H1 (cell line): Measurements from ENCODE around the gene CPNE5. TPM values are rescaled to one million over a fixed set of nuclear protein-coding genes. Genes with fewer than 3 reads are reported as not detected.
A peak's percentile ranks its signal among the peaks of the same experiment; 100 is the strongest.

Source experiments
- CTCF ChIA-PET: fragments of 300-600 bp; sonication (Branson Sonifier 250); formaldehyde crosslinking; loops from one replicate; lab custom pipeline; 2021; ENCODE audit not compliant: partially characterized antibody; lab: Charles Lee
- POLR2A ChIA-PET: fragments of 300-600 bp; sonication (Branson Sonifier 250); formaldehyde crosslinking; loops from one replicate; lab custom pipeline; 2021; ENCODE audit warnings: inconsistent platforms; ENCODE audit not compliant: partially characterized antibody; lab: Charles Lee
- DNase-seq, 2 experiments: peaks; one replicate each; pipeline versions ENCODE4 v3.0.0 to v3.0.0-alpha.2; 2010 to 2022; ENCODE audit warnings: low spot score in 2 of 2, low read depth in 1 of 2, mixed read lengths in 1 of 2
- FAIRE-seq: peaks from 2 replicates; lab custom pipeline; 2011; peaks lifted over from hg19 to GRCh38; lab: Jason Lieb, UNC
- H2AFZ ChIP-seq: 2 replicates; pipeline ENCODE4 v1.8.1; 2012; ENCODE audit warnings: low read length, inconsistent platforms
- H2AK5ac ChIP-seq: 2 replicates; pipeline ENCODE4 v1.6.1; 2013; ENCODE audit warnings: low read depth, low read length
- H2BK120ac ChIP-seq: replicated peaks from 2 replicates; pipeline ENCODE3; 2013; ENCODE audit warnings: low read depth, low read length, inconsistent platforms
- H2BK12ac ChIP-seq: 2 replicates; pipeline ENCODE4 v1.6.1; 2013; ENCODE audit warnings: low read depth, low read length
- H2BK15ac ChIP-seq: 2 replicates; pipeline ENCODE4 v1.6.1; 2013; ENCODE audit warnings: low read length
- H2BK20ac ChIP-seq: 2 replicates; pipeline ENCODE4 v1.6.1; 2013; ENCODE audit warnings: low read length
- H2BK5ac ChIP-seq: 2 replicates; pipeline ENCODE4 v1.6.1; 2013; ENCODE audit warnings: low read depth, low read length
- H3K14ac ChIP-seq: 2 replicates; pipeline ENCODE4 v1.6.1; 2013; ENCODE audit warnings: inconsistent platforms; ENCODE audit not compliant: insufficient read length
- H3K18ac ChIP-seq: 2 replicates; pipeline ENCODE4 v1.6.1; 2013; ENCODE audit warnings: low read length; ENCODE audit errors: extremely low read depth
- H3K23ac ChIP-seq: 2 replicates; pipeline ENCODE4 v1.6.1; 2013; ENCODE audit warnings: inconsistent platforms; ENCODE audit not compliant: insufficient read length
- H3K23me2 ChIP-seq: 2 replicates; pipeline ENCODE4 v1.6.1; 2013; ENCODE audit warnings: low read depth, low read length
- H3K27ac ChIP-seq: 2 replicates; pipeline ENCODE4 v1.6.1; 2011; ENCODE audit warnings: low read depth, low read length, inconsistent platforms
- H3K27me3 ChIP-seq, 4 experiments: replicated peaks in 1 of 4; 1 replicate in 1 of 4; 2 replicates in 3 of 4; pipeline versions ENCODE4 v1.6.1 to v1.8.1; 2011 to 2013; ENCODE audit warnings: low read length in 3 of 4, mild to moderate bottlenecking in 3 of 4, inconsistent platforms in 2 of 4, mixed read lengths in 2 of 4, moderate library complexity in 1 of 4; ENCODE audit not compliant: control insufficient read depth in 3 of 4, insufficient read depth in 3 of 4; ENCODE audit errors: extremely low read depth in 1 of 4
- H3K36me3 ChIP-seq, 4 experiments: 2 replicates each; pipeline versions ENCODE4 v1.6.1 to v1.8.1; 2011 to 2013; ENCODE audit warnings: mild to moderate bottlenecking in 4 of 4, low read length in 3 of 4, moderate library complexity in 2 of 4, control low read depth in 1 of 4, inconsistent platforms in 1 of 4; ENCODE audit not compliant: insufficient read depth in 4 of 4, control insufficient read depth in 2 of 4
- H3K4ac ChIP-seq: replicated peaks from 2 replicates; pipeline ENCODE3; 2013; ENCODE audit warnings: low read length, low read depth, mixed read lengths, inconsistent platforms; ENCODE audit not compliant: insufficient read length
- H3K4me1 ChIP-seq, 4 experiments: replicated peaks in 1 of 4; 1 replicate in 1 of 4; 2 replicates in 3 of 4; pipeline versions ENCODE4 v1.6.1 to v1.8.1; 2011 to 2013; ENCODE audit warnings: low read length in 3 of 4, inconsistent platforms in 2 of 4, mixed read lengths in 1 of 4; ENCODE audit not compliant: insufficient read depth in 4 of 4, control insufficient read depth in 3 of 4
- H3K4me2 ChIP-seq, 2 experiments: 2 replicates each; pipeline versions ENCODE4 v1.6.1 to v1.8.1; 2011 to 2013; ENCODE audit warnings: low read depth in 2 of 2, low read length in 2 of 2, control low read depth in 1 of 2, inconsistent platforms in 1 of 2, mild to moderate bottlenecking in 1 of 2; ENCODE audit not compliant: insufficient read depth in 1 of 2
- H3K4me3 ChIP-seq, 4 experiments: fragments of 200-600, 300-600 bp in 1 of 4; sonication (generic), shearing (Covaris generic), sonication (Bioruptor Twin) in 1 of 4; 2 replicates each; pipeline versions ENCODE4 v1.5.1 to v1.8.1; 2011 to 2016; ENCODE audit warnings: low read length in 4 of 4, low read depth in 3 of 4, control low read depth in 2 of 4, inconsistent platforms in 2 of 4, mild to moderate bottlenecking in 2 of 4, mixed read lengths in 1 of 4, moderate library complexity in 1 of 4; ENCODE audit not compliant: insufficient read depth in 2 of 4; ENCODE audit errors: extremely low read depth in 1 of 4
- H3K56ac ChIP-seq: replicated peaks from 2 replicates; pipeline ENCODE3; 2013; ENCODE audit warnings: low read depth, mild to moderate bottlenecking, mixed read lengths, low read length, inconsistent platforms; ENCODE audit not compliant: insufficient read length
- H3K79me1 ChIP-seq: 2 replicates; pipeline ENCODE4 v1.6.1; 2013; ENCODE audit warnings: low read depth, low read length, control low read depth
- H3K79me2 ChIP-seq, 2 experiments: 2 replicates each; pipeline versions ENCODE4 v1.6.1 to v1.8.1; 2012 to 2013; ENCODE audit warnings: low read length in 2 of 2, mild to moderate bottlenecking in 2 of 2, inconsistent platforms in 1 of 2; ENCODE audit not compliant: insufficient read depth in 2 of 2, control insufficient read depth in 1 of 2
- H3K9ac ChIP-seq, 4 experiments: replicated peaks in 1 of 4; 1 replicate in 1 of 4; 2 replicates in 3 of 4; pipeline versions ENCODE4 v1.6.1 to v1.8.1; 2011 to 2013; ENCODE audit warnings: low read depth in 3 of 4, low read length in 3 of 4, control low read depth in 2 of 4, mild to moderate bottlenecking in 2 of 4, moderate library complexity in 2 of 4, inconsistent platforms in 1 of 4; ENCODE audit errors: extremely low read depth in 1 of 4
- H3K9me3 ChIP-seq, 2 experiments: 2 replicates each; pipeline versions ENCODE4 v1.6.1 to v1.8.1; 2012 to 2013; ENCODE audit warnings: mild to moderate bottlenecking in 2 of 2, moderate library complexity in 2 of 2, control low read depth in 1 of 2, inconsistent platforms in 1 of 2, low read depth in 1 of 2, low read length in 1 of 2, mixed read lengths in 1 of 2; ENCODE audit not compliant: insufficient read depth in 2 of 2
- H4K20me1 ChIP-seq, 2 experiments: replicated peaks in 1 of 2; 2 replicates each; pipeline versions ENCODE3 to v1.8.1; 2011 to 2013; ENCODE audit warnings: inconsistent platforms in 2 of 2, low read length in 2 of 2, mild to moderate bottlenecking in 1 of 2; ENCODE audit not compliant: insufficient read depth in 2 of 2, control insufficient read depth in 1 of 2
- H4K5ac ChIP-seq: 2 replicates; pipeline ENCODE4 v1.6.1; 2013; ENCODE audit warnings: low read length, low read depth, mixed read lengths, inconsistent platforms; ENCODE audit not compliant: insufficient read length
- H4K8ac ChIP-seq: 2 replicates; pipeline ENCODE4 v1.8.0; 2013; ENCODE audit warnings: mild to moderate bottlenecking, moderate library complexity, low read length, inconsistent platforms; ENCODE audit not compliant: insufficient read depth; ENCODE audit errors: extremely low read depth
- H4K91ac ChIP-seq: replicated peaks from 2 replicates; pipeline ENCODE3; 2013; ENCODE audit warnings: low read length, mixed read lengths, inconsistent platforms; ENCODE audit not compliant: insufficient read length
- ASH2L ChIP-seq: fragments of 200-600, 300-600 bp; sonication (generic); IDR thresholded peaks from one replicate; pipeline ENCODE4 v1.7.1; 2017; ENCODE audit warnings: low read length
- ATF2 ChIP-seq: IDR thresholded peaks from 2 replicates; pipeline ENCODE4 v1.6.1; 2012; ENCODE audit warnings: low read length, inconsistent platforms
- CBX8 ChIP-seq: fragments of 300-800, 300-1000 bp; sonication (generic); IDR thresholded peaks from 2 replicates; pipeline ENCODE4 v1.7.1; 2016; ENCODE audit warnings: low read depth, low read length, borderline replicate concordance
- FOSL1 ChIP-seq: IDR thresholded peaks from 2 replicates; pipeline ENCODE4 v1.6.1; 2011; ENCODE audit warnings: mild to moderate bottlenecking, low read depth, low read length, moderate library complexity; ENCODE audit not compliant: insufficient read depth
- KDM4A ChIP-seq: IDR thresholded peaks from one replicate; pipeline ENCODE4 v1.7.1; 2012; ENCODE audit warnings: low read depth, mild to moderate bottlenecking, moderate library complexity, low read length, inconsistent platforms; ENCODE audit not compliant: severe bottlenecking
- RBBP5 ChIP-seq: IDR thresholded peaks from 2 replicates; pipeline ENCODE4 v1.7.1; 2012; ENCODE audit warnings: low read depth, mild to moderate bottlenecking, inconsistent platforms, low read length, moderate library complexity, borderline replicate concordance
- SIRT6 ChIP-seq: IDR thresholded peaks from one replicate; pipeline ENCODE4 v1.7.1; 2012; ENCODE audit warnings: low read length, inconsistent platforms
- TAF7 ChIP-seq: optimal IDR thresholded peaks from 2 replicates; pipeline ENCODE3; 2011; ENCODE audit warnings: low read depth, mild to moderate bottlenecking, inconsistent platforms, low read length, moderate library complexity, borderline replicate concordance
- TCF12 ChIP-seq: IDR thresholded peaks from 2 replicates; pipeline ENCODE4 v1.6.1; 2011; ENCODE audit warnings: low read depth, mild to moderate bottlenecking, low read length
- ZNF274 ChIP-seq: IDR thresholded peaks from 2 replicates; pipeline ENCODE4 v1.7.0; 2012; ENCODE audit warnings: low read length, borderline replicate concordance; ENCODE audit errors: extremely low read depth
- WGBS, 2 experiments: shearing (Covaris generic) in 1 of 2; methylation state at CpG; one replicate each; pipeline versions ENCODE4 v1.1.6 to v1.1.7; 2013 to 2015; ENCODE audit warnings: low lambda C conversion rate in 2 of 2, mixed read lengths in 2 of 2, inconsistent platforms in 1 of 2, low coverage in 1 of 2, missing lambda C conversion rate in 1 of 2; ENCODE audit not compliant: insufficient replicate concordance in 2 of 2, insufficient coverage in 1 of 2, insufficient read length in 1 of 2; ENCODE audit errors: extremely low coverage in 1 of 2, missing lambda C conversion rate in 1 of 2; 5-methylcytosine and 5-hydroxymethylcytosine counted together
- polyA plus RNA-seq, 7 experiments: library from polyadenylated mRNA; depleted of rRNA in 3 of 7; stranded (reverse) in 5 of 7; unstranded in 2 of 7; fragments of >200 nt in 5 of 7; fragments of 200-250 nt in 2 of 7; gene quantifications; 1 replicate in 5 of 7; 2 replicates in 1 of 7; 4 replicates in 1 of 7; pipeline versions ENCODE4 v1.2.1 to v1.2.3, GENCODE V29; 2011 to 2013; ENCODE audit warnings: missing spikeins in 2 of 7, mixed read lengths in 2 of 7
- total RNA-seq: library from RNA; stranded (reverse); fragmentation: NEBNext Ultra II Directional; extraction: Animal tissue kit (Norgen Biotek cat#: 25700); gene quantifications from 2 replicates; pipeline ENCODE4 v1.2.1, GENCODE V29; 2021
- TF ChIP-seq, protein P1 (sequence below): IDR thresholded peaks from 2 replicates; pipeline ENCODE4 v1.6.1; 2011; ENCODE audit warnings: low read length, improper control_type of control experiment

The CPNE5 gene
- total and polyA plus RNA-seq, 2 of the 8 experiments (the other 6 are each of a cell fraction or from before 2014, with no cell fraction given): 0.88 to 1.8 TPM

GRCh38 chr6:36884610-36885009 is 45.4 kb upstream of the CPNE5 start:
- Histone ChIP-seq H3K79me1 (no peaks in the 10 kb centered on the region), H3K27me3 (no peaks in the 10 kb centered on the region), H2BK20ac (no peak overlapping the region), H3K23me2 (no peaks in the 10 kb centered on the region; the same call in 1 of the 2 replicates), H4K5ac (no peak overlapping the region), H3K9me3 (peaks cover 4 to 5% of the 10 kb centered on the region in 2 experiments; a peak in 2 of 4 replicates), H3K14ac (no peak overlapping the region), H3K4ac (no peak overlapping the region), H3K18ac (no peak overlapping the region), H2AFZ (peak overlapping the region; percentile 95; the same call in 1 of the 2 replicates), H3K4me1 (no peaks in the 10 kb centered on the region; a peak in 1 of 7 replicates), H4K91ac (no peak overlapping the region), H3K79me2 (no peaks in the 10 kb centered on the region), H3K4me2 (no peak overlapping the region; a peak in 1 of 4 replicates), H3K9ac (no peak overlapping the region), H4K20me1 (no peaks in the 10 kb centered on the region), H3K36me3 (no peaks in the 10 kb centered on the region), H2BK12ac (no peak overlapping the region), H2BK120ac (no peak overlapping the region), H2BK5ac (no peak overlapping the region), H2BK15ac (no peak overlapping the region), H3K27ac (no peak overlapping the region), H4K8ac (no peak overlapping the region), H3K4me3 (no peak overlapping the region), H3K56ac (no peak overlapping the region), H3K23ac (no peak overlapping the region), H2AK5ac (no peak overlapping the region)
- 85% methylated on average over 3 of the region's 3 CpGs; no CpG with 5 or more reads in 1 of the 2 experiments for WGBS, 2 experiments
- DNase-seq (no peak), FAIRE-seq (no peak)
- CTCF ChIA-PET: interaction anchor here (0.6 to 4.9 kb wide), 19 partner anchors 11 to 414 kb away, joined by 3 to 51 read pairs (median 4); partner anchors contain the start of gene PPIL1
- POLR2A ChIA-PET: interaction anchor here (0.8 to 2.1 kb wide), 5 partner anchors 8 to 373 kb away, joined by 4 to 35 read pairs (median 5); partner anchors contain the start of genes PPIL1, TBC1D22B and TMEM217
- no peak for TF ChIP-seq RBBP5
- no peak for TF ChIP-seq SIRT6
- no peak for TF ChIP-seq ATF2
- TF ChIP-seq, protein P1, sequence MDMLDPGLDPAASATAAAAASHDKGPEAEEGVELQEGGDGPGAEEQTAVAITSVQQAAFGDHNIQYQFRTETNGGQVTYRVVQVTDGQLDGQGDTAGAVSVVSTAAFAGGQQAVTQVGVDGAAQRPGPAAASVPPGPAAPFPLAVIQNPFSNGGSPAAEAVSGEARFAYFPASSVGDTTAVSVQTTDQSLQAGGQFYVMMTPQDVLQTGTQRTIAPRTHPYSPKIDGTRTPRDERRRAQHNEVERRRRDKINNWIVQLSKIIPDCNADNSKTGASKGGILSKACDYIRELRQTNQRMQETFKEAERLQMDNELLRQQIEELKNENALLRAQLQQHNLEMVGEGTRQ: no peak
- TF ChIP-seq TCF12: no peak
- no peak for TF ChIP-seq ASH2L
- no peak for TF ChIP-seq TAF7
- no peak for TF ChIP-seq FOSL1
- TF ChIP-seq KDM4A: no peak
- no peak for TF ChIP-seq CBX8
- no peak for TF ChIP-seq ZNF274
